Measurements from ENCODE around the gene ST3GAL3. TPM values are rescaled to one million over a fixed set of nuclear protein-coding genes. Genes with fewer than 3 reads are reported as not detected.

Gene ST3GAL3
- total and polyA plus RNA-seq, 8 donors, result 5.6 to 11.4 (median 8.6) TPM

- H3K27ac ChIP-seq, result no peak overlapping the region
- intact Hi-C loops (cut with DNase I), result no loop called here
- no peaks in the 10 kb centered on the region for H3K4me1 ChIP-seq
- no peaks in the 10 kb centered on the region for H3K9me3 ChIP-seq
- ATAC-seq (no peak), DNase-seq (no peak), FAIRE-seq (no peak)
- no peaks in the 10 kb centered on the region for H3K36me3 ChIP-seq
- no peak overlapping the region for H3K4me3 ChIP-seq
- no peaks in the 10 kb centered on the region for H3K27me3 ChIP-seq
- TF ChIP-seq CTCF (IDR thresholded peaks at IDR 0.05), result no peak
- 100% methylated on average over 1 of the region's 1 CpG for WGBS, 2 donors
Observed at GRCh38 chr1:43818691-43819090, 111.4 kb downstream of the ST3GAL3 start.

GRCh38 chr1:43819357-43819756 is 112.0 kb downstream of the ST3GAL3 start:
- Histone ChIP-seq H3K9me3 (no peaks in the 10 kb centered on the region), H3K4me1 (no peaks in the 10 kb centered on the region), H3K27ac (no peak overlapping the region), H3K27me3 (no peaks in the 10 kb centered on the region), H3K36me3 (no peaks in the 10 kb centered on the region), H3K4me3 (no peak overlapping the region)
- DNase-seq (no peak), FAIRE-seq (no peak), ATAC-seq (no peak)
- TF ChIP-seq CTCF (IDR thresholded peaks at IDR 0.05), result no peak
- WGBS, 2 donors, result 96 to 98% methylated on average over 4 of the region's 4 CpGs
- intact Hi-C loops (cut with DNase I), result no loop called here

GRCh38 chr1:43821471-43821870 is 114.1 kb downstream of the ST3GAL3 start:
- FAIRE-seq (no peak), DNase-seq (no peak), ATAC-seq (no peak)
- 76 to 91% methylated on average over 5 of the region's 5 CpGs for WGBS, 2 donors
- no peaks in the 10 kb centered on the region for H3K27me3 ChIP-seq
- H3K4me1 ChIP-seq, result no peaks in the 10 kb centered on the region
- no peaks in the 10 kb centered on the region for H3K36me3 ChIP-seq
- no peak for TF ChIP-seq CTCF (IDR thresholded peaks at IDR 0.05)
- no peak overlapping the region for H3K4me3 ChIP-seq
- H3K27ac ChIP-seq, result no peak overlapping the region
- no peaks in the 10 kb centered on the region for H3K9me3 ChIP-seq
- intact Hi-C loops (cut with DNase I), result no loop called here

GRCh38 chr1:43822040-43822690 is 114.8 kb downstream of the ST3GAL3 start:
- Histone ChIP-seq H3K4me1 (no peaks in the 10 kb centered on the region), H3K27ac (no peak overlapping the region), H3K36me3 (no peaks in the 10 kb centered on the region), H3K27me3 (no peaks in the 10 kb centered on the region), H3K9me3 (no peaks in the 10 kb centered on the region), H3K4me3 (no peak overlapping the region)
- DNase-seq (no peak), ATAC-seq (peak in 2 of 4 donors; percentile 46 to 49), FAIRE-seq (no peak)
- intact Hi-C loops (cut with DNase I), result no loop called here
- 84 to 95% methylated on average over 3 of the region's 3 CpGs for WGBS, 2 donors
- TF ChIP-seq CTCF (IDR thresholded peaks at IDR 0.05), result no peak

GRCh38 chr1:43824795-43825194 is 117.5 kb downstream of the ST3GAL3 start:
- intact Hi-C loops (cut with DNase I), result no loop called here
- H3K9me3 ChIP-seq, result no peaks in the 10 kb centered on the region
- no peaks in the 10 kb centered on the region for H3K27me3 ChIP-seq
- TF ChIP-seq CTCF (IDR thresholded peaks at IDR 0.05), result no peak
- FAIRE-seq (no peak), DNase-seq (no peak), ATAC-seq (no peak)
- no peaks in the 10 kb centered on the region for H3K4me1 ChIP-seq
- no peak overlapping the region for H3K4me3 ChIP-seq
- H3K27ac ChIP-seq, result no peak overlapping the region
- 88 to 94% methylated on average over 1 of the region's 1 CpG for WGBS, 2 donors
- H3K36me3 ChIP-seq, result no peaks in the 10 kb centered on the region
